Measurements from ENCODE around the gene RELN.

DNA sequence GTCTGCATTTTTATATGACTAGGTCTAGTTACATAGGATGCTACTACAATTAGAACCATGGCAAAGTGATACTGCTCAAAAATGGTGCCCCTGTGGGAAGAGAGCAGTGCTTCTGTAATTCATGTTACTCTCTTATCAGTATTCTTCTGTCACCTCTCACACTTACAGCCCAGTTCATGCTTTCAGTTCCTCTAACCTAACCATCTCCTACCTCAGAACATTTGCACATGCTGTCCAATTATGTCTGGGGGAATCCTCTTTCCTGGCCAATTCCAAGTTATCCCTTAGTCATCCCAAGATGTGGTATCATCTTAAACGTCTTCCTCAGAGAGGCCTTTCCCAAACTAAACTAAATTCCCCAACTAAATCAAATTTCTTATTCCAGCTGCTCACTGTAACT is 190.2 kb downstream of the RELN start:
- TF ChIP-seq, protein P1, sequence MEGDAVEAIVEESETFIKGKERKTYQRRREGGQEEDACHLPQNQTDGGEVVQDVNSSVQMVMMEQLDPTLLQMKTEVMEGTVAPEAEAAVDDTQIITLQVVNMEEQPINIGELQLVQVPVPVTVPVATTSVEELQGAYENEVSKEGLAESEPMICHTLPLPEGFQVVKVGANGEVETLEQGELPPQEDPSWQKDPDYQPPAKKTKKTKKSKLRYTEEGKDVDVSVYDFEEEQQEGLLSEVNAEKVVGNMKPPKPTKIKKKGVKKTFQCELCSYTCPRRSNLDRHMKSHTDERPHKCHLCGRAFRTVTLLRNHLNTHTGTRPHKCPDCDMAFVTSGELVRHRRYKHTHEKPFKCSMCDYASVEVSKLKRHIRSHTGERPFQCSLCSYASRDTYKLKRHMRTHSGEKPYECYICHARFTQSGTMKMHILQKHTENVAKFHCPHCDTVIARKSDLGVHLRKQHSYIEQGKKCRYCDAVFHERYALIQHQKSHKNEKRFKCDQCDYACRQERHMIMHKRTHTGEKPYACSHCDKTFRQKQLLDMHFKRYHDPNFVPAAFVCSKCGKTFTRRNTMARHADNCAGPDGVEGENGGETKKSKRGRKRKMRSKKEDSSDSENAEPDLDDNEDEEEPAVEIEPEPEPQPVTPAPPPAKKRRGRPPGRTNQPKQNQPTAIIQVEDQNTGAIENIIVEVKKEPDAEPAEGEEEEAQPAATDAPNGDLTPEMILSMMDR (conservative IDR thresholded peaks at IDR 0.05; ENCODE audit: low read depth, low read length) = no peak
- TF ChIP-seq EZH2 (IDR thresholded peaks at IDR 0.05; ENCODE audit: low read length, unreplicated experiment) = no peak
